ENCODE data around the gene ARID1B.

Gene ARID1B

DNA sequence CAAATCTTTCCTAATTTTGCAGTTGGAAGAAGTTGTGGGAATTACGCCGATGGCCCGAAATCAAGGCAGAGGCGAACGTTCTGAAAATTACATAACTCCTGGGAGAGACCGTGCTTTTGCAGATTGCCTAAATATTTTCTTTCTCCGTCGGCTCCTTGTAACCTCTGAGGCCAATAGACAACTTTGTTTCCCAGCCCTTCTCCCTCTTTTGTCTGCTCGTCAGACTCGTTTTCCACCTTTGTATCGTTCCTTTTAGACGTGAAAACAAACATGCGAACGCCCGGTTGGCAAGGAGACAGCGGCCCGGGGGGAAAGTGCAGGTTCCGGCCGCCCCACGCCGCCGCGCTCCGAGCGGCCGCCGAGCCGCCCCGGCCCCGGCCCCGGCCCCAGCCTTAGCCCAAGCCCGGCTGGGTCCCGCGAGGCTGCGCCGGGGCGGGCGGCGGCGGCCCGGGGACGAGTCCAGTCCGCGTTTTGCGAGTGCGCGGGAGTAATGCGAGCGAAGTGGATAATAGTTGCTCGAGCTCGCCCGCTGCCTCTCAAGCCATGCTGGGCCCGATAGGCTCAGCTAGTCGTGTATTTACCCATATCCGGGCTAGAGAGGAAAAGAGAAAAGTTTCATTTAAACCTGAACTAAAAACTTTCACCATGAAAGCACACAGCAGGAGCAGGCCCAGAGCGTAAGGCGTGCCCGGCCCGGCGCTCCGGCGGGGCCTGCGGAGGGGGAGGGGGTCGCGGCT lies at the start of gene ARID1B:
ARID1B (plus strand) TSS at position 539 of the 737 bp plus-strand sequence. CDS start 303 bp downstream, outside the sequence.
- peak; percentile 51 to 56 for DNase-seq (ENCODE audit: low read depth in 2 of 2)

DNA sequence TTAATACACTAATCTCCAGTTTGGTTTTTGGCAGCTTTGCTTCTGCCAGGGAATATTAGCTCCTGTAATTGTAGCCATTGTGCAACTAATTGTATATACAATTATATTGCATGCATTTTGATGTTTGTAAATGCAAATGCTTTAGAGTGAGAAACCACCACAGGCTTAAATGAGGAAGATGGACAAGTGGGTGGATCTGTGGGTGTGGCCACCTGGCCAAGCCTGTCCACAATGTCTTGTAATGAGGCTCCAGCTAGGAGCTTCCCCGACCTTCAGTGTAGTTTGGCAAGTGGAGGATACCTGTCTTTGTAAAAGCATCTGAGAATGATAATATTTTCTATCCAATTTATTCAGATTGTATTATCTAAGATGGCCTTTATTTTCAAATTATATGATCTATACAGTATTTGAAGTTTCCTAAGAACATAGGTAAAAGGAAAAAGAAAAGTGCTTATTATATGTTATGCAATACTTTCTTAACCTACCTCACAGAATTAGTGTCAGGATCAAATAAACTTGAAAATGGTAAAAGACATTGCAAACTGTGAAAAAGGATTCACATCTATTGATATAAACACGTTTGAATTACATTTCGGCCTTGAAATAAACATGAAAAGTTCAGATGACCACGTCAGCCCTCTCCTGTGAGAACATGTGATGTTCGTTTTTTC lies 49.3 kb upstream of the ARID1B start:
- DNase-seq (ENCODE audit: low read depth in 2 of 2) = no peak

DNA sequence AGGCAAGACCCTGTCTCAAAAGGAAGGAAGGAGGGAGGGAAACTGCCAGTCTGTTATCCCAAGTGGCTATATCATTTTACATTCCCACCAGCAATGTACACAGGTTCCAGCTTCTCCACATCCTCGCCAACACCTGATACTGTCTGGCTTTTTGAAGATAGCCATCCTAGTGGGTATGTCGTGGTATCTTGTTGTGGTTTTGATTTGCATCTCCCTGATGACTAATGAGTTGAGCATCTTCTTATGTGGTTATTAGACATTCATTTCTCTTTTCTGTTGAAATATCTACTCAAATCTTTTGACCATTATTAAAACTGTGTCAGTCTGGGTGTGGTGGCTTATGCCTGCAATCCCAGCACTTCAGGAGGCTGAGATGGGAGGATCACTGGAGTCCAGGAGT lies 47.9 kb upstream of the ARID1B start:
- no peak for DNase-seq (ENCODE audit: low read depth in 2 of 2)

DNA sequence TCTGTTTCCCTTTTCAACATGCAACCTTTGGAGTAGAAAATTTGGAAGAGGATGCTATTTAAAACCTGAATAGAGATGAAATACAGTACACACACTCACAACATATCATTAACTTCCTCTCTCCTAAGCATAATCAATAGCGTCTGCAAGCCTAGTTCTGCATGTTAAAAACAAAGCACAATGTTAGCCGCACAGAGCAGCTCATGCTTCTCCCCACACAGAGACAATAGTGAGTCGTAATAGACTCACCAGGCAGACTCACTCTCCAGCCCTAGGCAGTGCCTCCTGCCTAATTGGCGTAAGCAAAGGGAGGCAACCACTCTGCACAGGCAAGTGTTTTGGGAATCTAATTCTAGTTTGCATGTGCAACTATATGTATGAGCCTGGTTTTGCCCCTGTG lies 45.8 kb upstream of the ARID1B start:
- DNase-seq (ENCODE audit: low read depth in 2 of 2) = no peak

DNA sequence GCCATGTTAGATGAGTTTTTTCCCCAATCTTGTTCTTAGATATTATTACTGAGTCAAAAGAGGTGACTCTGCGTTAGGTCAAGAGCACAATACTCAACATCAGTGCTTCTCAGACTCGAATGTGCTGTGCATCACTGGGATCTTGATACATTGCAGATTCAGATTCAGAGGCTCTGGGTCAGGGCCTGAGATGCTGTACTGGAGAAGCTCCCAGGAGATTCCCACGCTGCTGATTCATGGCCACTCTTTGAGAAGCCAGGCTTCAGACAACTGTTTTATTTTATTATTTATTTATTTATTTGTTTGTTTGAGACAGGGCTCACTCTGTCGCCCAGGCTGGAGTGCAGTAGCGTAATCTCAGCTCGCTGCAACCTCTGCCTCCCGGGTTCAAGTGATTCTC lies 41.4 kb upstream of the ARID1B start:
- no peak for DNase-seq (ENCODE audit: low read depth in 2 of 2)

DNA sequence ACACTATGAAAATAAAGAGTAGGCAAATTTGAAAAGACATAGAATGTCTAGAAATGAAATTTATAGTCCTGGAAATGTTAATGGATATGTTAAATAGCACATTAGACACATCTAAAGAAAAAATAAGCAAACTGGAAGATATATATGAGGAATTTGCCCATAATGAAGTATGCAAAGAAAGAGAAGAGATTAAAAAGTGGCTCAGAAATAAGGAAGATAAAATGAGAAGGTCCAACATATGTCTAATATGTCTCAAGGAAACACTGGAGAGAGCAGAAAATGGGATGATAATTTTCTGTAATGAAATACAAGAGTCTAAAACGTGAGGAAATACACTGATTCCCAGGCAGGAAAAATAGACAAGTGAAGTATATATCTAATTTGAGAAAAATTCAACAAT lies 36.6 kb upstream of the ARID1B start:
- DNase-seq (ENCODE audit: low read depth in 2 of 2) = no peak

DNA sequence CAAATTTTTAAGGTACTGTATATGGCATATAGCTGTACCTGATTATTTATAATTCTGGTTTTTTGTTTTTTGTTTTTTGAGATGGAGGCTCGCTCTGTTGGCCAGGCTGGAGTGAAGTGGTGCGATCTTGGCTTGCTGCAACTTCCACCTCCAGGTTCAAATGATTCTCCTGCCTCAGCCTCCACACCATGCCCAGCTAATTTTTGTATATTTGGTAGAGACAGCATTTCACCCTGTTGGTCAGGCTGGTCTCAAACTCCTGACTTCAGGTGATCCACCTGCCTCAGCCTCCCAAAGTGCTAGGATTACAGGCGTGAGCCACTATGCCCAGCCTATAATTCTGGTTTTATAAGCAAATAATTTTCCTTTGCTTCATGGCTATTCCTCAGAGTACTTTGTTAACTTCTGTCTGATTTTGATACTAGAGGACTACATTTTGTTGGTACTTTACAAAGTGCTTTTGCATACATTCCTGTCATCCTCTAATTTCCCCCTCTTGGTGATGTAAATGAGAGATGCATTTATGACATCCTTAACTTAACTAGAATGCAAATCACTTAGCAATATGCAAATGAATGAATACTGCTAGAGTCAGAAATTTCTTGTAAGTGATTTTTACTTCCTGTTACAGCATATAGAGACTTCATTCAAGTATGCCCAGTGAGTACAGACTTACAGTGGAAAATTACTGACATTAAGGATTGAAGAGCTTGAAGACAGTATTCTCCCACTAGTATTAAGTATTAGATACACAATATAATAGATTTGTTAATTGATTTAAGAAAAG lies 35.7 kb upstream of the ARID1B start:
- no peak for DNase-seq (ENCODE audit: low read depth in 2 of 2)

DNA sequence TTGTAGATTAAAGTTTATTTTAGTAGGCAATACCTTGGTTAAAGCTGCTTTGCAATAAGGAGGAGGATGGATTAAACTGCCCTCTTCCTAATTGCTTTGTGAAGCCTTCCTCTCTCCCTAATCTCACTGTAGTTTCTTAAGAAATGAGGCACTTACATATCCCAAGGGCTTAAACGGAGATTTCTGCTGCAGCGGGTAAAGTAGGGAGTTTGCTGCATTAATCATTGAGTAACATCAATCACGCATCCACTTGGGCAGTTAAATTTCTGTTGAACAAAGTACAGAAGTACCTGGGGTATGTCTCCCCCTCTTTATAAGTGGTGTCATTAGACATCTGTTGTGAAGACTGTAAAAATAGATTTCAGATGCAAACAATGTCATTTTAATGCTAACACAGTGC lies 29.5 kb upstream of the ARID1B start:
- no peak for DNase-seq (ENCODE audit: low read depth in 2 of 2)

DNA sequence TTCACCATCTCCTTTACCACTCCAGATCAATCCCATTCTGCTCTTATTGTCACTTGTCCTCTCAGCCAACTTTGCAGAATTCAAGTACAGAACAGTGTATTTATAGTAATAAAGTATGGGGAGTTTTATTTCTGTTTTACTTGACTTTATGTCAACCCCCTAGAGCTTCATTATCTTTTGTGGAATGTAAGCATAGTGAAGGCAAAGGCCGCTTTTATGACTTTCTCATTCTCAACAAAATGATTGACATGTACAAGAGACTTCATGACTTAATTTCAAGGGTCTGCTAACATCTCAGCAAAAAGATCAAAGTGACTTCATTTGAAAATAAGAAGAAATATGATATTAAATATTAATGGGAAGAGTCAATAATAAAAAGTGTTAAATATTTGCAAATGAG lies 28.7 kb upstream of the ARID1B start:
- no peak for DNase-seq (ENCODE audit: low read depth in 2 of 2)

DNA sequence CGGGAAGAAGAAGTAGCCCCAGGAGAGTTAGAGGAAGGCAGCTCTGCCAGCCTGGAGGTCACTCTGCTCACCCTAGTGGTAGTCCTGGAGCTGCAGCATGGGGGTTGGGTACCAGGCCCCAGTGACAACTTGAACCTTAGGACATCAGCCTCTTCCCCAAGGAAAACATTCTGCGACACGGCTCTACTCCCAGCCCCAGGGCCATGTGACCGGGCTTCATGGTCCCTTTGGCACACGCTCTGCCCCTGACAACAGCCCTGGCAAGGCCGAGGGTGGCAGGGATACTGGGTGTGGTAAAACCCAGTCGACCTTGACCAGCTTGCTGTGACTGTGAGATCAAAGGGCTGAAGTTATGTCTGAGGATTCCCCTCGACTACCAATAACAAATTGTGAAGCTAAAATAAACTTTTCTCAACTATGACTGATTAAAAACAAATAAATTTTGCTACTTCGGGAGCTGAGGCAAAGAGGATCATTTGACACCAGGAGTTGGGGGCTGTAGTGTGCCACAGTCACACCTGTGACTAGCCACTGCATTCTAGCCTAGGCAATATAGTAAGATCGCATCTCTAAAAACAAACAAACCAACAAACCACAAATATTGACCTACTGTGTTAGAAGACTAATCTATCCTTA lies 24.4 kb upstream of the ARID1B start:
- DNase-seq (ENCODE audit: low read depth in 2 of 2) = no peak

DNA sequence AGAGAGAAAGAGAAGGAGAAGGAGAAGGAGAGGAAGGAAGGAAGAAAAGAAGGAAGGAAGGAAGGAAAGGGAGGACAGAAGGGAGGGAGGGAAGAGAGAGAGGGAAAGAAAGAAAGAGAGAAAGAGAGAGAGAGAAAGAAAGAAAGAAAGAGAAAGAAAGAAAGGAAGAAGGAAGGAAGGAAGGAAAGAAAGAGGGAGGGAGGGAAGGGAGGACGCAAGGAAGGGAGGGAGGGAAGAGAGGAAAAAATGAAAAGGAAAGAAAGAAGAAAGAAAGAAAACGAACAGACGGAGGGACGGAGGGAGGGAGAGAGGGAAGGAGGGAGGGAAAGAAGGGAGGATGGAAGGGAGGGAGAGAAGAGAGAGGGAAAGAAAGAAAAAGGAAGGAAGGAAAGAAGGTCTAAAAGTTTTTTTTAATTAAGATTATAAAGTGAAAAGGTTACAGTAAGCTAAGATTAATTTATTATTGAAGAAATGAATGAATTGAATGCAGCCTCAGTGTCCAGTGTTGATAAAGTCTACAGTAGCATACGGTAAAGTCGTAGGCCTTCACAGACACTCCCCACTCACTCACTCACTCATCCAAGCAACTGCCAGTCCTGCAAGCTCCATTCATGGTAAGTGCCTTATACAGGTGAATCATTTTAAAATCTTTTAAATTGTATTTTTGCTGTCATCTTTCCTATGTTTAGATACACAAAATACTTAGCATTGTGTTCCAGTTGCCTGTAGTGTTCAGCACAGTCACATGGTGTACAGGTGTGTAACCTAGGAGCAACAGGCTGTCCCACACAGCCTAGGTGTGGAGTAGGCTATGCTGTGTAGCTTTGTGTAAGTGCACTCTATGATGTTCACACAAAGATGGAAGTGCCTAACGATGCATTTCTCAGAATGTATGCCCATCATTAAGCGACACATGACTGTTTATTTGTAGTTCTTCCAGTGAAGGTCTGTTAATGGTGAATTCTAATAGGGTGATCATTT lies 20.3 kb upstream of the ARID1B start:
- no peak for DNase-seq (ENCODE audit: low read depth in 2 of 2)

DNA sequence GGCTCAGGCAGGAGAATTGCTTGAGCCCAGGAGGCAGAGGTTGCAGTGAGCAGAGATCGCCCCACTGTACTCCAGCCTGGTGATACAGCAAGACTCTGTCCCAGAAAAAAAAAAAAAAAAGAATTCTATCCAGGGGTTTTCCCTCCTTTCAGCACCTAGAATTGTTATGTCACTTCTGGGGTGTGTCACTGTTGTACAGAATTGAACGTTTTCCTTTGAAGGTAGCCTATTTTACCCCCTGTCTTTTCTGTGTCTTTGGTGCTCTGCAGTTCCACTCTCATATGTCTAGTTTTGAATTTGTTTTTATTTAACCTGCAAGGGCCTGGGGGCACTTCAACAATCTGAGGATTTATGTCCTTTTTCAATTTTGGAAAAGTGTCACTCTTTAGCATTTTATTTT lies 19.3 kb upstream of the ARID1B start:
- DNase-seq (ENCODE audit: low read depth in 2 of 2) = no peak

DNA sequence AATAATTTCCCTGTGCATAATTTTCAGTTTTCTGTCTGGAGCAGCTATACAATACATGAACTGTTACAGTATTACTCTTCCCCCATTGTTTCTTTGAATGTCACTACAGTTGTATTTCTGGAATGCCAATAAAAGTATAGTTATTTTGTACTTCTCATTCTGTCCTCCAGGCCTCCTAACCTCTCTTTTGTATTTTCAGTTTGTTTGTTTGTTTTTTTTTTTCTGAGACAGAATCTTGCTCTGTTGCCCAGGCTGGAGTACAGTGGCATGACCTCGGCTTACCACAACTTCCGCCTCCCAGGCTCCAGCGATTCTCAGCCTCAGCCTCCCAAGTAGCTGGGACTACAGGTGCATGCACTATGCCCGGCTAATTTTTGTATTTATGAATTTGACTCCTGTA lies 16.8 kb upstream of the ARID1B start:
- DNase-seq (ENCODE audit: low read depth in 2 of 2) = no peak

DNA sequence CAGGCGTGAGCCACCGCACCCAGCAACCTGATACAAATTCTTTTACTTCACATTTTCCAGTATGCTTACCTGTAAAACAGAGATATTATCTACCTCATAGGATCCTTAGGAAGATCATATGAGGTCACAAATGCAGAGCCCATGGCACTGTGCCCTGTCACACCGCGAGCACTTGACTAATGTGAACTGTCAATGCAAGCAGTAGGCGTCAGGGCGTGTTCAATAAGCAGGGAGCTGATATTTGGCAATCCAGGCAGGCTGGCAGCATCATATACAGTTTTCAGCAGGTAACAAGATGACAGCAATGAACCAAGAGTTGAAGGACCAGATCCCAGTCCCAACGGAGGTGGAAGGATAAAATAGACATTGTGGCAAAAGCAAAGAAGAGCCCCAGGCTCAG lies 14.6 kb upstream of the ARID1B start:
- DNase-seq (ENCODE audit: low read depth in 2 of 2) = no peak

DNA sequence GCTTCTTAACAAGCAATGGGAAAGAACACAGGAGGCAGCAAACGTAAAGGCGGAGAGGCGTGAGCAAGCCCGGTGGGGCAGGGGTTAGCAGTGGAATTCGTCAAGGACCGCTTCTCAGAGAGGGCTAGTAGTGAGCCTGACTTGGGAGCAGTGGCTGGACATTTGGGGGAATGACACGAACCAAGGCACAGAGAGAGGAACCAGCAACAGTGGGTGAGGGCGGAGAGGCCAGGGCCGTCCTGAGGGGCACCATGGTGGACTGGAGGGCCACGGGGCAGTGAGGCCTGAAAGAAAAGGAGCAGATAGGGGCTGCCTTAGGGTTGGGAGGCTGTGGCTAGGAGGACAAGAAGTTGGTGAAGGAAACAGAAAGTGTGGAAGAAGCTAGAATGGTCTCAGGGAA lies 12.1 kb upstream of the ARID1B start:
- DNase-seq (ENCODE audit: low read depth in 2 of 2) = no peak

DNA sequence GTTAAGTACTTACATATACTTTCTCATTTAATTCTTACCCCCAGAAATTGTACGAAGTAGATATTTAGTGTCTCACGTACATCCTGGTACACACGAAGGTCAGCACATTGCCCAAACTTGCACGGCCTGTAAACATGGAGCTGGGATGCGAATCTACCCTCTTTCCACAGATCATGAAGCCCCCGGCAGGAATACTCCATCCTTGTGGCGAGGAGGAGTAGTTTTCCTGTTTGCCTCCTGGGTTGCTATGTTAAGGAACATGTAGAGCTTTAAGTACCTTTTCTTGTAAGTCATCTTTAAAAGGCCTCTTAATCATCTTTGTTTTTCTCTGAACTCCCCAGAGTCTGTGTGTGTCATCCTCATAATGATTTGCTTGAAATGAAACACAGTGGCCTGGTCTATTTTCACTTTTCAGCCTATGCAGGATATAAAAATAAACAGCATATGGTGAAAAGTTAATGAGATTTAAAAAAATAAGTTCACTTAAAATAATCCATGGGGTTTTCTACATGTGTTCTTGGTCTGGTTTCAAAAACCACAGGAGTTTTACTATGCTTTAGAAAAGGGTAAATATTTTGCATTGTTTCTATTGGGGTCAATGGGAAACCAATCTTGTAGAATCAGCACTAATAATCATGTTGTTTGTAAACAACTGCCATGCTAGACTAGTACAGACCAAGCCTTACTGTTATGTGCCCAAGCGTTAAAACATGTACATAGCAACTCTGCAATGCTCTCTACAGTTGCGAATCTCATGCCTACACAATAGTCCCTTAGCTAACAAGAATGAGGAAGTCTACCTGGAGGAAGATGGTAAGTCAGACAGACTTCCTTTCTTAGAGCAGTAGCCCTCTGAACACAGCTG lies 9.3 kb upstream of the ARID1B start:
- DNase-seq (ENCODE audit: low read depth in 2 of 2) = no peak

DNA sequence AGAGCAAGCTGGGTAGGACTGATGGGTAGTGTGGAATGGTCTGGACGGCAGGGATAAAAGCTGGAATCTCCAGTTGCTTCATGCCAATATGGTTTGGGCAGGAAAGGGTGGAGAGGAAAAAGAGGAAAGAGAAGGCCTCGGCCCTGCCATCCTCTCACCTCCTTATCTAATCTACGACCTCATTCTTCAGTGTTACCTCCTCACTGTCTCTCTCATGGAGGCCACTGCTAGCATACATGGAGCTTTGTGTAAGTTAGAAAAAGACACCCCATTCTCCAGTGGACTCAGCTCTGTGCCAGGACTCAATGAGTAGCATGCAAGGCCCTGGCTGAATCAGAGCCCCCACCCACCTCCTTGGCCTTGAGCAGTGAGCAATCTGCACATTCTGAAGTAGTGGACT lies 6.1 kb upstream of the ARID1B start:
- DNase-seq (ENCODE audit: low read depth in 2 of 2) = no peak

DNA sequence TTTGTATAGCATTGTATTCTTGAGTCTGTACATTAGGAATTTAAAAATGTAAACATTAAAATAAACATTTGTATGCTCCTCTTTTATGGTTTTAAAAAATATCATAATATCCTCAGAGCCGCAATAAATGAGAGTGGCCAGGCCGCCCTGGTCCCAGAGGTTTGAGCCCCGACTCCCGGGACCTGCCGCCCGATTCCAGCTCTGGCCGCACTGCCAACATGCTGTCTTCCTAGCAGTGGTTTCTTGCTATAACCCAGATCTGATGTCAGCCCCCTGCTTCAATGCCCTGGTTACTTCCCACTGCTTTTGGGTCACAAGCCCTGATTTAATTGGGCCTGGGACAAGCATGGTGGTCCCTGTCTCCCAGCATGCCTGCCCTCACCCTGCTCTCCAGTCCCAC lies 5.4 kb upstream of the ARID1B start:
- DNase-seq (ENCODE audit: low read depth in 2 of 2) = no peak

DNA sequence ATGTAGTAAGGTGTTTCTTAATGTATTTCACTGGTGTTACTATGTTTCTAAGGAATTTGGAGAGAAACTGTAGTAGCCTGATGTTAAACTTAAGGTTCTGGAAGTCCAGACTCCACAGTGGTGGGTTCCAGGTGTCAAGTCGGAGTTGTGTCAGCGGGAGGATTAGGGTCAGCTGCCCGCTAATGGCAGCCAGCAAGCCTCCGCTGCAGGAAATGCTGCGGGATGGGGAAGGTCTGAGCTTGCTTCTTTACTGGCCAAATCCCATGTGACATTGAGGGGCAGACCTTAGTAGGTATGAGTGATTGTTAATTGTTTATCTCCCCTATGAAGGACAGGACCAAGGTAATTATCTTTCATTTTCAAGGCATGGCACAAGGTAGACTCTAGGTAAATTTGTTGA lies 3.7 kb upstream of the ARID1B start:
- DNase-seq (ENCODE audit: low read depth in 2 of 2) = no peak

Measured in activated CD4-positive, alpha-beta T cell treated with anti-CD3 and anti-CD28 coated beads for 24 hours (primary cell).